Suprapubic skin (tissue), 4 donors: ENCODE data around the gene ZNF678. TPM values are rescaled to one million over a fixed set of nuclear protein-coding genes. Genes with fewer than 3 reads are reported as not detected.

Experiments used
- DNase-seq, 2 donors: peaks; one replicate each; pipeline ENCODE4 v3.0.0-alpha.2; 2019; ENCODE audit warnings: low spot score in 2 of 2
- H3K27ac ChIP-seq: fragments of 200-600 bp; sonication (generic); one replicate; pipeline ENCODE4 v1.5.1; 2019
- H3K27me3 ChIP-seq: fragments of 200-600 bp; sonication (generic); one replicate; pipeline ENCODE4 v1.5.1; 2019
- H3K36me3 ChIP-seq: fragments of 200-600 bp; sonication (generic); one replicate; pipeline ENCODE4 v1.5.1; 2019
- H3K4me1 ChIP-seq: fragments of 200-600 bp; sonication (generic); one replicate; pipeline ENCODE4 v1.5.1; 2019
- H3K4me3 ChIP-seq: fragments of 200-600 bp; sonication (generic); one replicate; pipeline ENCODE4 v1.5.1; 2019; ENCODE audit warnings: mild to moderate bottlenecking
- H3K9me3 ChIP-seq: fragments of 200-600 bp; sonication (generic); one replicate; pipeline ENCODE4 v1.5.1; 2019
- EP300 ChIP-seq: sonication (generic); formaldehyde crosslinking; IDR thresholded peaks from one replicate; pipeline ENCODE4 v1.6.1; 2017; ENCODE audit warnings: antibody characterized with exemption
- POLR2A ChIP-seq, 2 donors: fragments of 450-650 bp; IDR thresholded peaks; one replicate each; pipeline ENCODE4 v1.6.1; 2017; ENCODE audit warnings: antibody characterized with exemption in 2 of 2, mild to moderate bottlenecking in 2 of 2, moderate library complexity in 2 of 2
- POLR2AphosphoS5 ChIP-seq, 3 donors: sonication (generic); formaldehyde crosslinking; IDR thresholded peaks; one replicate each; pipeline ENCODE4 v1.6.1; 2017; ENCODE audit warnings: antibody characterized with exemption in 3 of 3
- WGBS: methylation state at CpG from one replicate; pipeline ENCODE4 v1.1.5; 2018; 5-methylcytosine and 5-hydroxymethylcytosine counted together
- total RNA-seq, 4 donors: library from RNA; depleted of rRNA; stranded (reverse); fragments of >200 nt; gene quantifications; one replicate each; pipeline ENCODE4 v1.1.0, GENCODE V29; 2016
- TF ChIP-seq, protein P1 (sequence below), 2 donors: fragments of 200-600 bp in 1 of 2; fragments of 450-650 bp in 1 of 2; sonication (generic) in 1 of 2; IDR thresholded peaks; one replicate each; pipeline ENCODE4 v1.5.1; 2016 to 2019; ENCODE audit warnings: antibody characterized with exemption in 2 of 2, mild to moderate bottlenecking in 1 of 2, moderate library complexity in 1 of 2

The ZNF678 gene
- total RNA-seq, 4 donors from 2014 or later, result 3.5 to 6.8 (median 5.3) TPM

DNA sequence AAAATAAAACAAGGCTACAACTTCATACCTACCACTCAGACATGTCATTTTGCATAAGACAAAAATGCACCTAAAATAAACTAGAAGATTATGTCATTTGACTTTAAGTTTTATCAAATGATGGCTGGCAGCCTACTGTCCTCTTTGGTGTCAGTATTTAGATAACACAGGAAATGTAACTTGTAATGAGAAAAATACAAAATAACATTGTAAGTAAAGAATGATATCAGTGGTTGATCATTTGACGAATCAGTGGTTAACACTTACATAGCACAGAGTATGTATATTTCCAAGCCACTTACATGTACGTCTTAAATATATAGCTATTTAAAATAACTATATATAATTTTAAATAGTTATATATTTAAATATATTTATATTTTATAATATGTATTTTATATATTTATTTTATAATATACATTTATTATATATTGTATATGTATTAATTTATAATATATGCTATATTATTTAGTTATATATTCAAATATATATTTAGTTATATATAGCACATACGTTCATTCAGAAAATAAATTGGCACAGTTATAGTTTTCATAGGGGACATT lies 44.1 kb downstream of the ZNF678 start:
- peaks cover 27% of the 10 kb centered on the region for H3K9me3 ChIP-seq
- 93% methylated on average over 3 of the region's 3 CpGs for WGBS
- H3K4me3 ChIP-seq, result no peak overlapping the region
- TF ChIP-seq, protein P1, sequence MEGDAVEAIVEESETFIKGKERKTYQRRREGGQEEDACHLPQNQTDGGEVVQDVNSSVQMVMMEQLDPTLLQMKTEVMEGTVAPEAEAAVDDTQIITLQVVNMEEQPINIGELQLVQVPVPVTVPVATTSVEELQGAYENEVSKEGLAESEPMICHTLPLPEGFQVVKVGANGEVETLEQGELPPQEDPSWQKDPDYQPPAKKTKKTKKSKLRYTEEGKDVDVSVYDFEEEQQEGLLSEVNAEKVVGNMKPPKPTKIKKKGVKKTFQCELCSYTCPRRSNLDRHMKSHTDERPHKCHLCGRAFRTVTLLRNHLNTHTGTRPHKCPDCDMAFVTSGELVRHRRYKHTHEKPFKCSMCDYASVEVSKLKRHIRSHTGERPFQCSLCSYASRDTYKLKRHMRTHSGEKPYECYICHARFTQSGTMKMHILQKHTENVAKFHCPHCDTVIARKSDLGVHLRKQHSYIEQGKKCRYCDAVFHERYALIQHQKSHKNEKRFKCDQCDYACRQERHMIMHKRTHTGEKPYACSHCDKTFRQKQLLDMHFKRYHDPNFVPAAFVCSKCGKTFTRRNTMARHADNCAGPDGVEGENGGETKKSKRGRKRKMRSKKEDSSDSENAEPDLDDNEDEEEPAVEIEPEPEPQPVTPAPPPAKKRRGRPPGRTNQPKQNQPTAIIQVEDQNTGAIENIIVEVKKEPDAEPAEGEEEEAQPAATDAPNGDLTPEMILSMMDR (IDR thresholded peaks at IDR 0.05), result no peak
- TF ChIP-seq POLR2A (IDR thresholded peaks at IDR 0.05) (no peak), POLR2AphosphoS5 (IDR thresholded peaks at IDR 0.05) (no peak), EP300 (no peak)
- H3K4me1 ChIP-seq, result no peaks in the 10 kb centered on the region
- peaks cover 8% of the 10 kb centered on the region for H3K36me3 ChIP-seq
- no peaks in the 10 kb centered on the region for H3K27me3 ChIP-seq
- no peak overlapping the region for H3K27ac ChIP-seq
- DNase-seq, result no peak

DNA sequence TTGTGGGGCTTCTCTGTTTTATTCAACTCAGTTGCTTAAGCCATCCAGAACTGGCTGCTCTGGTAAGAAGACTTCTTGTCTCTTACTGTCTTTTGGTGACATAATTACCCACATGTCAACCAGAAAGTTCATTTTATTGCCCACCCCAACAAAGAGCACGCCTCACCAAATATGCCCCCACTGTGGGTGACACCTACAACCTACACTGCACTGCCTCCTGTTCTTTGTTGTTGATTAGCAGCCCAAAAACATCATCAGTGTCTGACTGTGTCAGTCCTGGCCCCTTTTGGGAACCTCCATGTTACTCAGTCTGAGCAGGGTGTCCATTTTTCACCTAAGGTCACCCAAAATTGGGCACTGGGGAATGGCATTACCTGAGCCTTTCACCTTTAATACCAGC lies 49.3 kb downstream of the ZNF678 start:
- H3K4me1 ChIP-seq, result no peaks in the 10 kb centered on the region
- TF ChIP-seq, protein P1 (IDR thresholded peaks at IDR 0.05), result no peak
- TF ChIP-seq EP300 (no peak), POLR2AphosphoS5 (IDR thresholded peaks at IDR 0.05) (no peak), POLR2A (IDR thresholded peaks at IDR 0.05) (no peak)
- peaks cover 24% of the 10 kb centered on the region for H3K36me3 ChIP-seq
- no peak overlapping the region for H3K27ac ChIP-seq
- H3K4me3 ChIP-seq, result no peak overlapping the region
- 100% methylated on average over 1 of the region's 1 CpG for WGBS
- no peak for DNase-seq
- peaks cover 18% of the 10 kb centered on the region for H3K9me3 ChIP-seq
- no peaks in the 10 kb centered on the region for H3K27me3 ChIP-seq

DNA sequence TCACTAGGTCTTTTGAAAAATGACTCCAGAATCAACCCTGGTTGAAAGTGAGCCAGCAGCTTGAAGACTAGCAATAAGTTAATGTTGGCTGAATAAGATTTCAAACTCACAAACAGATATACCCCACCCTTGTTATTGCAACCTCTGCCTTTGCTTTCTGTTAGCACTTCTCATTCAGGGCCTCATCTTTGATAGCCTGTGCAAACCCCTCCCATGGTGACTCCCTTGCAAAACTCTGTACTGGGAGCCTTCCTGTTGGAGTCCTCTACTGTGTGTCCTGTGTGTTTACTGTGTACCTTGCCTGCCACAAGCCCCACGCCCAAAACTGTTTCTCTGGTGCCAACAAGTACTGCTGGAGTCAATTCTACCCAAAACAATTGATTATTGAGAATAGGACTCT lies 50.2 kb downstream of the ZNF678 start:
- H3K9me3 ChIP-seq, result peaks cover 16% of the 10 kb centered on the region
- WGBS, result 100% methylated on average over 1 of the region's 1 CpG

DNA sequence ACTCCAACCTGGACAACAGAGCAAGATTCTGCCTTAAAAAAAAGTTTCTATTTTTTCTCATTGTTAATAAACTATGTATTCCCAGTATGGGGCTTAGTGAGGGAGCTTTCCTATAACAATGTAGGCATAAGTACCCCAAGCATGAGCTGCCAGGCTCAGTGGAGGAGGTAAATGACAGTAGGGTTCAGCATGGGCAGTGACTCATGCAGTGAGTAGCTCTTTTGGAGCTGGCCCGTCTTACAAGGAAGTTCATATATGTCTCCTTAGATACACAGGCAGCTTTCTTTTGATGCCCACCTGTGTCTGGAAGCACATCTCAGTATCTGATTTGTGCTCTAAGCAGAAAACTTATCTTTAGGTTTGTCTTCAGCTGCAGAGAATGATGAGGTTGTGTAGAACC lies 57.9 kb downstream of the ZNF678 start:
- Histone ChIP-seq H3K27me3 (no peaks in the 10 kb centered on the region), H3K4me1 (no peaks in the 10 kb centered on the region), H3K9me3 (peaks cover 20% of the 10 kb centered on the region), H3K4me3 (no peak overlapping the region), H3K36me3 (peaks cover 4% of the 10 kb centered on the region), H3K27ac (no peak overlapping the region)
- TF ChIP-seq EP300 (no peak), POLR2A (IDR thresholded peaks at IDR 0.05) (no peak), POLR2AphosphoS5 (IDR thresholded peaks at IDR 0.05) (no peak)
- TF ChIP-seq, protein P1 (IDR thresholded peaks at IDR 0.05), result no peak
- DNase-seq, result no peak
- 100% methylated on average over 1 of the region's 1 CpG for WGBS

More for the DNA sequence above, 50.2 kb downstream of the ZNF678 start:
- Histone ChIP-seq H3K4me3 (no peak overlapping the region), H3K4me1 (no peaks in the 10 kb centered on the region), H3K27me3 (no peaks in the 10 kb centered on the region), H3K27ac (no peak overlapping the region), H3K36me3 (peaks cover 24% of the 10 kb centered on the region)
- TF ChIP-seq, protein P1 (IDR thresholded peaks at IDR 0.05), result no peak
- TF ChIP-seq POLR2AphosphoS5 (IDR thresholded peaks at IDR 0.05), result no peak
- TF ChIP-seq EP300, result no peak
- no peak for TF ChIP-seq POLR2A (IDR thresholded peaks at IDR 0.05)
- no peak for DNase-seq

DNA sequence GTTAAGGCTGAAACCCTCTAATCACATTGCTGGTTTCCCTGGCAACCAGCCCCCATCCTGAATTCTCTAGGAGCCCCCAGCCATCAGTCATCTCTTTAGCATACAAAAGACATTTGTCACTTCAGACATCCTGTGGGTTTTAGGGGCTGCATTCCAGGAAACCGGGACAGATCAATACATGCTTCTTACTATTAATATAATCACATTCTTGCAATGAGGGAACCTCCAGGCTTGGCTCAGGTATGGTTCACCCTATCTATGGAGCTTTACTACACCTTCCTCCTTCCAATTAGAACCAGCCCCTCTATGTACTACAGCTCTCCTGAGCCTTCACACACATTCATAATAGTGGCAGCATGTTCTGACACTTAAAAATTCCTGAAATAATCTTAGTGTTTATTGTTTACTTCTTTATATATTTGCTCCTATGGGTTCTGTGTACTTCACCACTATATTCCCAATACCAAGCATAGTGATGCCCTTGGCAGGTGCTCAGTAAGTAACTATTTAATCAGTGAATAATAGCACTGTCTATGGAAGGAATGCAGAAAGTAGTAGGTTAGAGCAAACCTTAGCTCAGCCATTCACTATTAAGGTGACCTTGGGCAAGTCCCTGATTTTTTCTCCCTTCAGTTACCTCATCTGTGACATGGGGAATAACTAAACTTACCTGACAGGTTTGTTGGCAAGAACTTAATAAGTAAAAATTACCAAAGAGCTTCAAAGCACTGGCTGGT lies 59.6 kb downstream of the ZNF678 start:
- TF ChIP-seq POLR2AphosphoS5 (IDR thresholded peaks at IDR 0.05) (no peak), EP300 (no peak), POLR2A (IDR thresholded peaks at IDR 0.05) (no peak)
- TF ChIP-seq, protein P1 (IDR thresholded peaks at IDR 0.05), result no peak
- DNase-seq, result no peak
- whole genome bisulfite sequencing, result 100% methylated on average over 1 of the region's 1 CpG
- peaks cover 30% of the 10 kb centered on the region for H3K9me3 ChIP-seq
- no peak overlapping the region for H3K4me3 ChIP-seq
- H3K27me3 ChIP-seq, result no peaks in the 10 kb centered on the region
- H3K4me1 ChIP-seq, result no peaks in the 10 kb centered on the region
- no peak overlapping the region for H3K27ac ChIP-seq
- no peaks in the 10 kb centered on the region for H3K36me3 ChIP-seq
